NCI-H510A (cell line): ENCODE data around the gene SNRPN.
A peak's percentile ranks its signal among the peaks of the same experiment; 100 is the strongest.
"Not testable (repeated sequence)": the region's sequence is repeated elsewhere in the genome, so short reads cannot be mapped to it uniquely, and the experiment has no call there.

ENCODE experiments used
- DNase-seq: peaks from one replicate; lab custom pipeline; 2025; lab: John Stamatoyannopoulos, UW

Gene SNRPN

GRCh38 chr15:24954783-24955530, at the start of gene SNRPN, which contains the start of gene SNURF:
TSS of gene SNRPN (plus strand) at chr15:24954987. CDS start at chr15:24974454, 19,467 bp downstream.
TSS of gene SNURF (plus strand) at chr15:24954987. CDS start at chr15:24955049, 62 bp downstream.
- DNase-seq: peak; percentile 10

- DNase-seq: no peak
Observed at GRCh38 chr15:24916305-24917009, 38.3 kb upstream of the SNRPN start.

GRCh38 chr15:24917431-24917830, 37.4 kb upstream of the SNRPN start:
- DNase-seq: no peak

GRCh38 chr15:24919446-24919845, 35.3 kb upstream of the SNRPN start:
- DNase-seq: peak; percentile 0

GRCh38 chr15:24922781-24923180, 32.0 kb upstream of the SNRPN start:
- not testable (repeated sequence) for DNase-seq

- no peak for DNase-seq
Observed at GRCh38 chr15:24924153-24924552, 30.6 kb upstream of the SNRPN start.

GRCh38 chr15:24924621-24925020, 30.2 kb upstream of the SNRPN start:
- no peak for DNase-seq

GRCh38 chr15:24931874-24932732, 22.7 kb upstream of the SNRPN start:
- not testable (repeated sequence) for DNase-seq

- no peak for DNase-seq
Observed at GRCh38 chr15:24933716-24934115, 21.1 kb upstream of the SNRPN start.

- not testable (repeated sequence) for DNase-seq
Observed at GRCh38 chr15:24938224-24938623, 16.6 kb upstream of the SNRPN start.

- no peak for DNase-seq
Observed at GRCh38 chr15:24940236-24940635, 14.6 kb upstream of the SNRPN start.

GRCh38 chr15:24943361-24943760, 11.4 kb upstream of the SNRPN start:
- DNase-seq: no peak

- DNase-seq: no peak
Observed at GRCh38 chr15:24944954-24945353, 9.8 kb upstream of the SNRPN start.

GRCh38 chr15:24945711-24946110, 9.1 kb upstream of the SNRPN start:
- no peak for DNase-seq

GRCh38 chr15:24948495-24948894, 6.3 kb upstream of the SNRPN start:
- no peak for DNase-seq

- no peak for DNase-seq
Observed at GRCh38 chr15:24955531-24955921, 739 bp downstream of the SNRPN start.

GRCh38 chr15:24956111-24956838, 1.5 kb downstream of the SNRPN start:
- peak; percentile 33 for DNase-seq

GRCh38 chr15:24957691-24958090, 2.9 kb downstream of the SNRPN start:
- DNase-seq: no peak

GRCh38 chr15:24961967-24962366, 7.2 kb downstream of the SNRPN start:
- no peak for DNase-seq

GRCh38 chr15:24962880-24963279, 8.1 kb downstream of the SNRPN start:
- DNase-seq: no peak

GRCh38 chr15:24966364-24967103, 11.7 kb downstream of the SNRPN start:
- no peak for DNase-seq
